Measurements from ENCODE around the gene CIPC. TPM values are rescaled to one million over a fixed set of nuclear protein-coding genes. Genes with fewer than 3 reads are reported as not detected.

The CIPC gene
- total and polyA plus RNA-seq, 2 of the 13 experiments (the other 11 are each of a cell fraction or from before 2014, with no cell fraction given): 7.6 to 13.9 TPM

GRCh38 chr14:77107228-77107627, 9.2 kb downstream of the CIPC start:
- TF ChIP-seq ZNF83 (CRISPR knock-in tag; IDR thresholded peaks at IDR 0.05; ENCODE audit: borderline replicate concordance): no peak
- TF ChIP-seq ISL2 (CRISPR knock-in tag; IDR thresholded peaks at IDR 0.05): no peak
- no peak for TF ChIP-seq TFDP1 (CRISPR knock-in tag; IDR thresholded peaks at IDR 0.05; ENCODE audit: borderline replicate concordance)
- TF ChIP-seq MXD1 (CRISPR knock-in tag; IDR thresholded peaks at IDR 0.05): no peak
- no peak for TF ChIP-seq DBP (CRISPR knock-in tag; IDR thresholded peaks at IDR 0.05; ENCODE audit: not compliant biosample characterization)
- no peak for TF ChIP-seq HNRNPH1 (optimal IDR thresholded peaks at IDR 0.05; ENCODE audit: low read depth, low read length)
- TF ChIP-seq ZNF747 (CRISPR knock-in tag; IDR thresholded peaks at IDR 0.05; ENCODE audit: borderline replicate concordance): no peak
- no peak for TF ChIP-seq GZF1 (CRISPR knock-in tag; IDR thresholded peaks at IDR 0.05)
- TF ChIP-seq ATF5 (CRISPR knock-in tag; IDR thresholded peaks at IDR 0.05; ENCODE audit: low read depth): no peak
- no peak for TF ChIP-seq GPBP1L1 (CRISPR knock-in tag; IDR thresholded peaks at IDR 0.05)
- no peak for TF ChIP-seq MBNL3 (CRISPR knock-in tag; conservative IDR thresholded peaks at IDR 0.05)
- no peak for TF ChIP-seq MYNN (CRISPR knock-in tag; IDR thresholded peaks at IDR 0.05; ENCODE audit: low read depth)
- no peak for TF ChIP-seq IKZF4 (CRISPR knock-in tag; IDR thresholded peaks at IDR 0.05; ENCODE audit: borderline replicate concordance, low read depth, not compliant biosample characterization)
- no peak for TF ChIP-seq DMAP1 (CRISPR knock-in tag; IDR thresholded peaks at IDR 0.05)
- no peak for TF ChIP-seq ZNF784 (CRISPR knock-in tag; IDR thresholded peaks at IDR 0.05; ENCODE audit: borderline replicate concordance)
- H3K4me1 ChIP-seq (ENCODE audit: insufficient read depth, low read length): no peaks in the 10 kb centered on the region
- FAIRE-seq (no peak), DNase-seq (ENCODE audit: low spot score) (no peak), ATAC-seq (no peak)
- H3K4me3 ChIP-seq (replicated peaks in 1 of 3; ENCODE audit: insufficient read depth in 1 of 3, low read depth in 2 of 3, low read length in 3 of 3): no peak overlapping the region
- no TSS peak for BruUV-seq (replicated peaks)
- no peaks in the 10 kb centered on the region for H3K79me2 ChIP-seq (ENCODE audit: insufficient read depth, low read length)
- H2AFZ ChIP-seq (ENCODE audit: low read length): no peak overlapping the region
- intact Hi-C loops (cut with micrococcal nuclease; ENCODE audit: unreplicated experiment) (no loop called here), in situ Hi-C loops (cut with HindIII; ENCODE audit: extremely low pct_ligation_motif_present, low pct_unique_long_range_greater_than_20kb) (no loop called here)
- ChIA-PET POLR2A (no interaction called here), CTCF (ENCODE audit: low intra/inter-chr PET ratio, low total read pairs) (no interaction called here)
- WGBS (ENCODE audit: low lambda C conversion rate): 47% methylated on average over 2 of the region's 2 CpGs
- H3K27me3 ChIP-seq (ENCODE audit: control insufficient read depth in 1 of 2, insufficient read depth in 2 of 2, low read length in 2 of 2): no peaks in the 10 kb centered on the region
- H3K4me2 ChIP-seq (ENCODE audit: low read depth, low read length): no peak overlapping the region
- no peaks in the 10 kb centered on the region for H4K20me1 ChIP-seq (ENCODE audit: insufficient read depth, low read length)
- H3K9ac ChIP-seq (ENCODE audit: insufficient read depth, low read depth, low read length): no peak overlapping the region
- peaks cover 6 to 47% of the 10 kb centered on the region in 2 experiments for H3K36me3 ChIP-seq (replicated peaks in 1 of 2; ENCODE audit: control insufficient read depth in 1 of 2, insufficient read depth in 2 of 2, low read length in 2 of 2)
- no peak overlapping the region for H3K27ac ChIP-seq (ENCODE audit: extremely low read length, insufficient read depth, low read length)
- H3K9me3 ChIP-seq (ENCODE audit: low read length): no peaks in the 10 kb centered on the region
